ENCODE results near the gene DYSF.

- TF ChIP-seq, protein P1, sequence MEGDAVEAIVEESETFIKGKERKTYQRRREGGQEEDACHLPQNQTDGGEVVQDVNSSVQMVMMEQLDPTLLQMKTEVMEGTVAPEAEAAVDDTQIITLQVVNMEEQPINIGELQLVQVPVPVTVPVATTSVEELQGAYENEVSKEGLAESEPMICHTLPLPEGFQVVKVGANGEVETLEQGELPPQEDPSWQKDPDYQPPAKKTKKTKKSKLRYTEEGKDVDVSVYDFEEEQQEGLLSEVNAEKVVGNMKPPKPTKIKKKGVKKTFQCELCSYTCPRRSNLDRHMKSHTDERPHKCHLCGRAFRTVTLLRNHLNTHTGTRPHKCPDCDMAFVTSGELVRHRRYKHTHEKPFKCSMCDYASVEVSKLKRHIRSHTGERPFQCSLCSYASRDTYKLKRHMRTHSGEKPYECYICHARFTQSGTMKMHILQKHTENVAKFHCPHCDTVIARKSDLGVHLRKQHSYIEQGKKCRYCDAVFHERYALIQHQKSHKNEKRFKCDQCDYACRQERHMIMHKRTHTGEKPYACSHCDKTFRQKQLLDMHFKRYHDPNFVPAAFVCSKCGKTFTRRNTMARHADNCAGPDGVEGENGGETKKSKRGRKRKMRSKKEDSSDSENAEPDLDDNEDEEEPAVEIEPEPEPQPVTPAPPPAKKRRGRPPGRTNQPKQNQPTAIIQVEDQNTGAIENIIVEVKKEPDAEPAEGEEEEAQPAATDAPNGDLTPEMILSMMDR (IDR thresholded peaks at IDR 0.05): no peak
- TF ChIP-seq POLR2A (IDR thresholded peaks at IDR 0.05): no peak
Measured at GRCh38 chr2:71686781-71687180, 233.4 kb downstream of the DYSF start.
